Cardiac muscle cell (in vitro differentiated cells and primary cell): ENCODE results near the gene HMCN1. TPM values are rescaled to one million over a fixed set of nuclear protein-coding genes. Genes with fewer than 3 reads are reported as not detected.

Experiments used
- DNase-seq, 2 donors: peaks; one replicate each; pipeline versions ENCODE4 v3.0.0 to v3.0.0-alpha.2; 2010 to 2017; ENCODE audit warnings: low read depth in 1 of 2, low spot score in 1 of 2
- H3K27ac ChIP-seq: fragments of 200-600 bp; sonication (generic); 2 replicates; pipeline ENCODE4 v1.5.1; 2016
- H3K27me3 ChIP-seq: fragments of 200-600 bp; sonication (generic); 2 replicates; pipeline ENCODE4 v1.6.0; 2016; ENCODE audit warnings: control low read depth
- H3K36me3 ChIP-seq: fragments of 200-600 bp; sonication (generic); 2 replicates; pipeline ENCODE4 v1.5.1; 2016; ENCODE audit warnings: control low read depth
- H3K4me1 ChIP-seq: fragments of 200-600 bp; sonication (generic); 2 replicates; pipeline ENCODE4 v1.8.1; 2017; ENCODE audit warnings: low read depth, mild to moderate bottlenecking, mixed run types
- H3K4me3 ChIP-seq: fragments of 200-600 bp; sonication (generic); 2 replicates; pipeline ENCODE4 v1.5.1; 2016; ENCODE audit warnings: mild to moderate bottlenecking
- H3K9me3 ChIP-seq: fragments of 200-600 bp; sonication (generic); 2 replicates; pipeline ENCODE4 v1.5.1; 2017; ENCODE audit warnings: low read depth, mild to moderate bottlenecking, control low read depth
- polyA plus RNA-seq: library from polyadenylated mRNA; unstranded; fragments of >200 nt; fragmentation: Nextera tagmentation; extraction: Ambion mirVana; gene quantifications from 2 replicates; pipeline ENCODE4 v1.2.1, GENCODE V29; 2016
- total RNA-seq: library from RNA; depleted of rRNA; stranded (reverse); fragments of >200 nt; gene quantifications from 2 replicates; pipeline ENCODE4 v1.2.3, GENCODE V29; 2016
- TF ChIP-seq, protein P1 (sequence below): IDR thresholded peaks from 2 replicates; pipeline ENCODE4 v1.5.1; 2012; ENCODE audit warnings: low read depth, mild to moderate bottlenecking, low read length

HMCN1 gene
- total and polyA plus RNA-seq, 2 experiments from 2014 or later: 4.9 to 28.5 TPM

GRCh38 chr1:186191511-186191910 is 457.3 kb downstream of the HMCN1 start:
- TF ChIP-seq, protein P1, sequence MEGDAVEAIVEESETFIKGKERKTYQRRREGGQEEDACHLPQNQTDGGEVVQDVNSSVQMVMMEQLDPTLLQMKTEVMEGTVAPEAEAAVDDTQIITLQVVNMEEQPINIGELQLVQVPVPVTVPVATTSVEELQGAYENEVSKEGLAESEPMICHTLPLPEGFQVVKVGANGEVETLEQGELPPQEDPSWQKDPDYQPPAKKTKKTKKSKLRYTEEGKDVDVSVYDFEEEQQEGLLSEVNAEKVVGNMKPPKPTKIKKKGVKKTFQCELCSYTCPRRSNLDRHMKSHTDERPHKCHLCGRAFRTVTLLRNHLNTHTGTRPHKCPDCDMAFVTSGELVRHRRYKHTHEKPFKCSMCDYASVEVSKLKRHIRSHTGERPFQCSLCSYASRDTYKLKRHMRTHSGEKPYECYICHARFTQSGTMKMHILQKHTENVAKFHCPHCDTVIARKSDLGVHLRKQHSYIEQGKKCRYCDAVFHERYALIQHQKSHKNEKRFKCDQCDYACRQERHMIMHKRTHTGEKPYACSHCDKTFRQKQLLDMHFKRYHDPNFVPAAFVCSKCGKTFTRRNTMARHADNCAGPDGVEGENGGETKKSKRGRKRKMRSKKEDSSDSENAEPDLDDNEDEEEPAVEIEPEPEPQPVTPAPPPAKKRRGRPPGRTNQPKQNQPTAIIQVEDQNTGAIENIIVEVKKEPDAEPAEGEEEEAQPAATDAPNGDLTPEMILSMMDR: no peak
- Histone ChIP-seq H3K27me3 (no peaks in the 10 kb centered on the region), H3K4me1 (no peaks in the 10 kb centered on the region), H3K4me3 (no peak overlapping the region), H3K27ac (no peak overlapping the region), H3K36me3 (peaks cover 13% of the 10 kb centered on the region), H3K9me3 (no peaks in the 10 kb centered on the region)
- DNase-seq: no peak

GRCh38 chr1:186193224-186193623 is 459.0 kb downstream of the HMCN1 start:
- Histone ChIP-seq H3K9me3 (no peaks in the 10 kb centered on the region), H3K27me3 (no peaks in the 10 kb centered on the region), H3K4me3 (no peak overlapping the region), H3K27ac (no peak overlapping the region), H3K4me1 (no peaks in the 10 kb centered on the region), H3K36me3 (peaks cover 13% of the 10 kb centered on the region)
- TF ChIP-seq, protein P1: no peak
- no peak for DNase-seq

- no peak overlapping the region for H3K27ac ChIP-seq
- TF ChIP-seq, protein P1: no peak
These were observed 460.0 kb downstream of the HMCN1 start for GRCh38 chr1:186194107-186194756.

DNA sequence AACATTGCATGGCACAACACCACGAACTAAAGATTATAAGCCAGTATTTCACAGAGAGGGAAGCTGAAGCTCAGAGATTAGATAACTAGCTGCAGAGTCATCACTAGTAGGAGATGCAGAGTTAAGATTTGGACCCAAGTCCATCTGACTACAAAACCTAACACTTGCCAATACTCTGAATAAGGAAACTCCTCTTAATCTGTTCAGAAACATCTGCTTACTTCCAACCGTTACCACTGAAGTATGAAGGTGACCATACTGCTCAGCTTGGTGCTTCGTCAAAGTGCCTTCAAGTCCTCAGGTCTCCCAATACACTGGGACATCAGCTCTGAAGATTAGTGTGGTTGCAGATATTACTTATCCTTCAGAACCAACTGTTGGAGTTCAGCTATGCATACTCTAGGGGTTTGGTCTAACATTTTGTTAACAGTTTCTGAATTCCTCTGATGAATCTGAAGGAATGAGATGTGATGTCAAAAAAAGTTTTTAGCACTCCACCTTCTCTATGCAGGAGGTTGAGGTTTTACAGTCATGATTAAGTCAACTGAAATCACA is 461.3 kb downstream of the HMCN1 start:
- H3K9me3 ChIP-seq: no peaks in the 10 kb centered on the region
- H3K36me3 ChIP-seq: peaks cover under 1% of the 10 kb centered on the region
- no peak overlapping the region for H3K4me3 ChIP-seq
- no peaks in the 10 kb centered on the region for H3K4me1 ChIP-seq
- H3K27me3 ChIP-seq: no peaks in the 10 kb centered on the region
- DNase-seq: no peak
- TF ChIP-seq, protein P1: no peak
- H3K27ac ChIP-seq: no peak overlapping the region

More at GRCh38 chr1:186194107-186194756, 460.0 kb downstream of the HMCN1 start:
- Histone ChIP-seq H3K4me3 (no peak overlapping the region), H3K9me3 (no peaks in the 10 kb centered on the region), H3K36me3 (peaks cover 13% of the 10 kb centered on the region), H3K4me1 (no peaks in the 10 kb centered on the region), H3K27me3 (no peaks in the 10 kb centered on the region)
- no peak for DNase-seq

GRCh38 chr1:186202271-186202764 is 468.1 kb downstream of the HMCN1 start:
- H3K27me3 ChIP-seq: no peaks in the 10 kb centered on the region
- TF ChIP-seq, protein P1: no peak
- H3K9me3 ChIP-seq: no peaks in the 10 kb centered on the region
- H3K4me1 ChIP-seq: no peaks in the 10 kb centered on the region
- no peak overlapping the region for H3K27ac ChIP-seq
- DNase-seq: peak in 1 of 2 donors; percentile 72
- no peaks in the 10 kb centered on the region for H3K36me3 ChIP-seq
- H3K4me3 ChIP-seq: no peak overlapping the region
